Measurements from ENCODE around the gene RPGR.

Gene RPGR

DNA sequence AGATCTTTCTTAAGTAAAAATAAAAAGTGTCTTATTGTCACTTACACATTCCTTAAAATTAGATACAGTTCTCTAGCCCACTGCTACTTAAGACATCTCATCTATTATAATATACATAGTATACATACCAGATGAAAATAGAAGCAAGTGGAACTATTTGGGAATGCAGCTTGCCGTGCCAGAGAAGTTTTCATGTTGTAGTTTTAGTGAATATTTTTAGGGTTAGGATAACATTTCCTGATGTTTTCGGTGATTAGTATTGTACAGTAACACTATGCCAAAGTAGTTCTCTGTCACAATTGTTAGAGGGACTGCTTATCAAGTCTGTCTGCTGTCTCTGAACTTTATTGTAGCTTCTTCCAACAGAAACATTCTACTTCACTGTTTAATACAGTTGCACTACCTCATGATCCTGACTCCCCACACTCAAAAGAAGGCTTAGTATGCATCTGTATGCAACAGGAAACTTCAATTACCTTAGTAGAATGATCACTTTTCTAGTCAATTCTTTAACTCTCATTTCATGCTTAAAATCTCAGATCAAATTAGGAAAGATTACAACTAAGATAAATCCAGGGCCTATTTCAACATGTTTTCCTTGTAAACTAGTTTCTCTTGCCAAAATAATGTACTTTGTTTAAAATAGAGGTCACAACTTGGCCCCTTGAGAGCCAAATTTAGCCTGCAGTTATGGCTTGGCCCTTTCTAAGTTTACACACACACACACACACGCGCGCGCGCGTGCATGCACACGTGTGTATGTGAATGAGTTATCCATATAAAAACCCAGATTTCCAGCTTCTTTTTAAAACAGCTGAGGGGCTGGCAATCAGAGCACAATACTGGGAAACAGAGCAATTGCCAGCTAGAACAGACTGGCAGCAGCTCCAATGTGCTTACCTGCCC lies 64.3 kb downstream of the RPGR start:
- DNase-seq (ENCODE audit: extremely low read depth in 1 of 2, low read depth in 1 of 2): no peak

DNA sequence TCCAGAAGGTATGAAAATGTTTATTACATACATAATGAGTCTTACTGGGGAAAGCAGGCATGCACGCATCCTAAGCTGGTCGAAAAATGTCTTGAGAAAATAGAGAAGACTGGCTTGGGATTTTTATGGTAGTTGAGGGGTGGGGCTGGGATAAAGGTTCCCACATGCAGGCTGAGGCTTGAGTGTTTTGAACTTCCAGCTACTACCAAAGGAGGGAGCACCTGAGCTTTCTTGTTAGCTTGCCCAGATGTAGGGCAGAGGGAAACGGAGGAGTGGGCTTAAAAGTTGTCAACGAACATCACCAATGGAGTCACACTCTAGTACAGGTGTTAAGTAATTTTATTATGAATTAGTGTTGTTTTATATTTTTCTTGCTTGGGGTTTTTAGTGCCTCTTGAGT lies 67.1 kb downstream of the RPGR start:
- DNase-seq (ENCODE audit: extremely low read depth in 1 of 2, low read depth in 1 of 2): no peak

DNA sequence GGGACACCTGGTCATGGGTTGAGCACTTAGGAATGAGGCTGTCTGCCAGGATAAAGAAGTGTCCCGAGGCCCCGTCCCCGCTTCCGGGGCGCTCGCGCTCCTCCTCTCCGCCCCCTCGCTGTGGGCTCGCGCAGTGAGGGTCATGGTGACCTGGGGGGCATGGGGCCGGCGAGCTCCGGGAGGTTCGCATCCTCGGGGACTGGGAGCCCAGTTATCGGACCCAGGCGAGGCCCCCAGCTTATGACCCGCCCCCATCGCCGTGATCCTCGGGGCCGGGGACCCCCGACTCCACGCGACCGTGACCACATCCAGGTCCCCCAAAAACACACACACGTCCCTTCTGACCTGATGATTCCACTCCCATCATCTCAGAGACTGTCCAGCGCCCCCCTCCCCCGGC lies 71.3 kb downstream of the RPGR start:
- DNase-seq (ENCODE audit: extremely low read depth in 1 of 2, low read depth in 1 of 2): no peak

DNA sequence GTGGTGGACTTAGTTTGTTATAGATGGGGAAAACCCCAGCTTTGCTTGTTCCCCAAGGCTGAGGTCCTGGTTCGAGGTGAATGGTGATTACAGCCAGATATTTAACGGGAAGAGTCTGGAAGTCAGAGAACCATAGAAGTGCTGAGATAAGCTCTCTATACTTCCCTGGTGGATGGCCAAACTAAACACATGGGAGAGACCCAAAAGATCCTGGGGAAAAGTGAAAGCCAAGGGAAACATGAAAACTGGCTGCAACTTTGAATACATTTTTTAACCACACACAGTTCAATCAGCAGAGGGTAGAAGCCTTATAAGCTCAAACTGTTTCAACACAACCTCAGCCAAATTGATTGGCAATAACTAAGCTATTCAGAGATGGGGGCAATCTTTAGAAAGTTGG lies 77.3 kb downstream of the RPGR start:
- no peak for DNase-seq (ENCODE audit: extremely low read depth in 1 of 2, low read depth in 1 of 2)

DNA sequence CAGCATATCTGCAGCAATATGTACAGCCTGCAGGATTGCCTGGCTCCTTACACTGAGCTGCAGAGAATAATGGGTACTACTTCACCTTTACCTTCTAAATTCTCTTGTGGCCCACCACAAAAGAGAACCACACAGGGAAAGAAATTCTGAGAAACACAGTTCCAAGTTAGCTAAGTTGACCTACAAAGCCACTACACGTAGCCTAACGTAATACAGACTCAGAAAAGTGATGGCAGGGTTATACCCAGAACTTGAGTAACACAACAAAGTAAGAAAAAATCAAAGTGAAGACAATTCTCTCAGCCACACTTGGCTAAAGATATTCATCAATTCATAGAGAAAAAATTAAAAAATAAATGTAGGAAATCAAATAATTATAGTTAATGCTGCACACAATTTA lies 80.3 kb downstream of the RPGR start:
- no peak for DNase-seq (ENCODE audit: extremely low read depth in 1 of 2, low read depth in 1 of 2)

- DNase-seq (ENCODE audit: extremely low read depth in 1 of 2, low read depth in 1 of 2): no peak
These were observed 86.8 kb downstream of the RPGR start for GRCh38 chrX:38240541-38240940.

DNA sequence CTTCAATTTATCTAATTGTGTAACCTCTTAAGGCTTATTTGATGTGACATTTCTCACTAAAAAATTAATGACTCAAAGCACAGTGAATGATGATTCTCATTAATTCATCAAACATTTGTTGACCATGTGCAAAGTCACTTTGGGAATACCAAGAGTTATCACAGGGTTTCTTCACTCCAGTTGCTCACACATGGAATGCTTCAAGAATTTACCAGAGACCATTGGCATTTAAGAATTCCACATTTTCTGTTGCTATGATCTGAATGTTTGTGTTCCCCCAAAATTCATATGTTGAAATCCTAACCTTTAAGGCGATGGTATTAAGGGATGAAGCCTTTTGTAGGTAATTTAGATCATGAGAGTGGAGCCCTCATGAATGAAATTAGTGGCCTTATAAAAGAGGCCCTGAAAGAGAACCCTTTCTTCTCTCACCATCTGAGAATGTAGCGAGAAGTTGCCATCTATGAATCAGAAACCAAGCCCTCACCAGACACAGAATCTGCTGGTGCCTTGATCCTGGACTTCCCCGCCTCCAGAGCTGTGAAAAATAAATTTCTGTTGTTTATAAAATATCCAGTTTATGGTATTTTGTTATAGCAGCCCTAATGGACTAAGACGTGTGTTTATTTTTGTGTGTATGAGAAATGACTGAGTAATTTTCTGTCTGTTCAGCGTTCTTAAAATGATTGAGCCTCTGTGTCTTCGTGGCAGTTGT lies 90.3 kb downstream of the RPGR start:
- no peak for DNase-seq (ENCODE audit: extremely low read depth in 1 of 2, low read depth in 1 of 2)

DNA sequence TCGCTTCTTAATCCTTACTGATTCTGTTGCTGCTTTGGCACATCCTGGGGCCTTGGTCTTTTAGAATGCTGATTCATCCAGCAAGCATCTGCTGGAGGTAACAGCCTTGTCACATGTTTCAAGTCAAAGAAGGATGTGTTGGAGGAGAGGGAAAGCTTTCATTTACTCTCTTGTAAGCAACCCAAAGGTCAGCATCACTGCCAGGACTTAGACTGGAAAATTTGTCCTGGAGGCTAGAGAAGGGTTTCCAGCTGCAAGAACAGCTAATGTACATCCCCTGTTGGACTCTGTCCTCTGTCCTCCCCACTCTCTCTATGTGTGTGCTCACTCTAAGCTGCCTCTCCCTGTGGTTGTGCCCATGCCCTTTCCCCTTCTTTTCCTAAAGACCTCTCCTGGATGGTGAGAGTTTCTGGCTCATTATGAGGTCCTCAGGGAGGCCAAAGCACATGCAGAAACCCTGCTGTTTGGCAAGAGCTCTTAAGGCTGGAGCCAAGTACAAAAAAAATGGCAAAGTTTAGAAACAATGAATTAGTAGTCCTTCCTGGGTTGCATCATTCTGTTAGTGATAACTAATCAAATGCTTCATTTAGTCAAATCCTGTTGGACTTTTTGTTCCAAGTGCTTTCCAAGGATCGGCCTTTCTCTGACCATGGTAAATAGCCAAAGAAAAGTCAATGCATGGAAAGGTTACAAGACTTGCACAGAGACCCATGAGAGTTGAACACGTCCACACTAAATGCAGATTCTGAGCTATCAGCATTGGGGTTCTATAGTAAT lies 93.2 kb downstream of the RPGR start:
- DNase-seq (ENCODE audit: extremely low read depth in 1 of 2, low read depth in 1 of 2): no peak

- DNase-seq (ENCODE audit: extremely low read depth in 1 of 2, low read depth in 1 of 2): no peak
These were observed 95.1 kb downstream of the RPGR start for GRCh38 chrX:38232079-38232686.

DNA sequence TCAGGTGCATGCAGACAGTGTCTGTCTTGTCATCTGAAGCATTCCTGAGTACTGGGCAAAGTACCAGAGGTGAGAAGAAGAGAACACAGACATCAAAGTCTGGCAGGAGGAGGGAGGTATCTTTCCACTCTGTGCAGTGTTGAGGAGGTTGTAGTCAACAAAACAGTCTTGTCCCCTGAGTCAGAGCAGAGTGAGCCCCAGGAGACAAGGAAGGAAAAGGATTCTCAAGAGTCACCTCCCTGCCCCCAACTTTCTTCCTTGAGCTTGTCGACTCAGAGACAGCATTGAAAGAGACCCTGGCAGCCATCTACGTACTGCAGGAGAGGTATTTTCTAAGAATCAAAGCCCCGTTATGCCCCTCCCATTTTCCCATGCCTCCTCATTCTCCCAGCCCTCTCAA lies 102.2 kb downstream of the RPGR start:
- DNase-seq (ENCODE audit: extremely low read depth in 1 of 2, low read depth in 1 of 2): no peak

DNA sequence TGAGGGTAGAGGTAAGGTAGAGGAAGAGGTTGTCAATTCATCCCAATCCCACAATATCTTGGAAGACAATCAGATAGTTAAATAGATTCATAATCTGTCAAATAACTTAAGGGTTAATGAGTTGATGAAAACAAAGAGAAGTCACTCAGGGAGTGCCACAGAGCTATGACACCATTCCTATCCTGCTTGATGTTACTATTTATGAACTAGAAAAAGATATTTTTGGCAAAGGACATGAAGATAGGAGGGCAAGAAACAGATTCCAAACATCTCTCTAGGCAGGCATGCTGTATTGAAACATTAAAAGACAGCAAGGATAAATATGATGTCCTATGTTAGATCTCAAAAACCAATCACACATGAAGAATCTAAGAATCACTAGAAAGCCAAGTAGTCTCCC lies 103.1 kb downstream of the RPGR start:
- no peak for DNase-seq (ENCODE audit: extremely low read depth in 1 of 2, low read depth in 1 of 2)

- DNase-seq (ENCODE audit: extremely low read depth in 1 of 2, low read depth in 1 of 2): no peak
These were observed 105.8 kb downstream of the RPGR start for GRCh38 chrX:38221391-38221929.

- DNase-seq (ENCODE audit: extremely low read depth in 1 of 2, low read depth in 1 of 2): no peak
These were observed 106.6 kb downstream of the RPGR start, which contains the start of gene SRPX for GRCh38 chrX:38220415-38221390. SRPX (minus strand) TSS chrX:38220871; CDS start chrX:38220792, 79 bp downstream.

DNA sequence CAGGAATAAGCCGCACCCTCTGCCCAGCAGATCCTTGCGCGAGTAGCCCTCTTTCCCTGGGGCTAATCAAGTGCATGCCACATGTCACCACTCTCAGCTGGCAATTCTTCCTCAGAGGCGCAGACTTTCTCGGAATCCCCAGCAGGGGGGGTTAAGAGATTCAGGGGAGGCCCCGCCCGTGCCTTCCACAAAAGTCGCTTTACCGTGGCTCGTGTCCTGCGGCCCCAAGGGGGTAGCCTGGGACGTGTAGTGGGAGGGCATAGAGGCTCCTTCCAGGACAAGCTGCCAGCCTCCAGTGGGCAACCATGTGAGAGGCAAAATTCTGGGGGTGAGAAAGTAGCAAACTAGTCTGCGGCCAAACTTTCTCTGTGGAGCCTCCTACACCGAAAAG lies 107.3 kb downstream of the RPGR start:
- no peak for DNase-seq (ENCODE audit: extremely low read depth in 1 of 2, low read depth in 1 of 2)

Measured in activated CD8-positive, alpha-beta memory T cell treated with anti-CD3 and anti-CD28 coated beads for 1 hour (primary cell).